HT1080 (cell line): Measurements from ENCODE around the gene EEIG2. TPM values are rescaled to one million over a fixed set of nuclear protein-coding genes. Genes with fewer than 3 reads are reported as not detected.
A peak's percentile ranks its signal among the peaks of the same experiment; 100 is the strongest.
"Not testable (repeated sequence)": the region's sequence is repeated elsewhere in the genome, so short reads cannot be mapped to it uniquely, and the experiment has no call there.

Experiments
- DNase-seq: peaks from one replicate; pipeline ENCODE4 v3.0.0-alpha.2; 2015; ENCODE audit warnings: low read depth
- polyA plus RNA-seq, 2 experiments: library from polyadenylated mRNA; depleted of rRNA; stranded (reverse); fragments of >200 nt; gene quantifications; 2 replicates each; pipeline ENCODE4 v1.2.3, GENCODE V29; 2015
- total RNA-seq: library from RNA; depleted of rRNA; stranded (reverse); fragments of >200 nt; shearing (Covaris generic); gene quantifications from 2 replicates; pipeline ENCODE4 v1.2.3, GENCODE V29; 2014; rRNA removed

The EEIG2 gene
- 7.6 and 7.8 TPM in 2 replicates for total RNA-seq
- 6.8 and 8.1 TPM in 2 replicates for polyA plus RNA-seq (2015; cell fraction: cytosol; rRNA removed)
- polyA plus RNA-seq (2015; cell fraction: nucleus; rRNA removed), result 4.4 and 4.6 TPM in 2 replicates

DNA sequence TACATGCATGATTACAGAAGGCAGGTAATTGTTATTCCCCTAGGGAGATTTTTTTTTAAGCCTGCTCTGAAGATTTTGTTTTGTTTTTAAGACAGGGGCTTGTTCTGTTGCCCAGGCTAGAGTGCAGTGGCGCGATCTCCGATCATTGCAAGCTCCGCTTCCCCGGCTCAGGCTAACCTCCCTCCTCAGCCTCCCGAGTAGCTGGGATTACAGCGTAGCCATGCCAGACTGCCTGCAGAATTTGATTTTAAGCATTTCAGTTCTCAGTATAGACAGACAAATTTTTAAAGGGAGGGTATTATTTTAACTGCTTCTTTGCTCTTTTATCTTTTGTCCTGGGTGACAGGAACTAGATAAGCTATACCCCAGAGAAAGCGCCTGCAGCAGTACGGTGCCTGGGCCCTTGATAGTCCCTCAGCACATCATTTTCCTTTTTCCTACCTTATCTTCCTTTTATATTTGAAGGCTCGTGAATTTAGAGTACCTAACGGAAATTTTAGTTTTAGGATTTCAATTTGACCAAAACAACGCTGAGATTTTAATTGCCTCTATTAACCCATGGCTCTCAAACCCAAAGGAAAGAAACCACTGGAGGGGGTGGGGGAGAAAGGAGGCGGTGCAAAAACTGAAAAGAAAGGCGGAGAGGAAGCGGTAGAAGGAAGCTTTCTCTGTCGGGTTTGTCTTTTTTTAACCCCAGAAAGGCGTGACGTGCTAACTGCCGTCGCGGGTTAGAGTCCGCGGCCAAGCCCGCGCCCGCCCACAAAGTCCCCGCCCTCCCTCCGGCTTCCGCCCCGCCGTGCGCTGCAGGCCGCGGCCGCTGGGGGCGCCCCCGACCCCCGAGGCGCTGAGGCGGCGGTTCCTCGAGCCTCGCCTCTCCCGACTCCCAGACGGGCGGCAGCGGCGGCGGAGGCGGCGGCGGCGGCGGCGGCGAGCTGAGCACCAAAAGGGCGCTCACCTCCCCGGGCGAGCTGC, at the start of gene EEIG2:
TSS of gene EEIG2 (plus strand) at position 886 of the 972 bp plus-strand sequence. CDS start 329 bp downstream, outside the sequence.
- DNase-seq, result peak; percentile 88

DNA sequence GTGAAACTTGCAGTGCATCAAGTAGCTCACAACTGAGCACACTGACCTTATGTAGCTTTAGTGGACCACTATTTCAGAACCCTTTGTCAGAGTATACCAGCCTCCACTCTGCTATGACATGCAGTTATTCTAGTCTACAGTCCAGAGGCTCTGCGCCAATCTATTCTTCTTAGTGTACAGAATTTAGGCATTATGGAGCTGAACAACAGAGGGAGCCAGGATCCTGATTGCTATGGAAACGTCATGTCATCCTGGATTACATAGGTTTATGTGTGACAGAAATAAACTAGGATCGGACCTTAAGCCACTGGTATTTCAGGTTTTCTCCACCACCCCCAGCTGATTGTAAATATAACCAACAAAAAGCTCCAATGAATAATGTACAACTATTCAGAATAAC, 48.1 kb upstream of the EEIG2 start:
- no peak for DNase-seq

DNA sequence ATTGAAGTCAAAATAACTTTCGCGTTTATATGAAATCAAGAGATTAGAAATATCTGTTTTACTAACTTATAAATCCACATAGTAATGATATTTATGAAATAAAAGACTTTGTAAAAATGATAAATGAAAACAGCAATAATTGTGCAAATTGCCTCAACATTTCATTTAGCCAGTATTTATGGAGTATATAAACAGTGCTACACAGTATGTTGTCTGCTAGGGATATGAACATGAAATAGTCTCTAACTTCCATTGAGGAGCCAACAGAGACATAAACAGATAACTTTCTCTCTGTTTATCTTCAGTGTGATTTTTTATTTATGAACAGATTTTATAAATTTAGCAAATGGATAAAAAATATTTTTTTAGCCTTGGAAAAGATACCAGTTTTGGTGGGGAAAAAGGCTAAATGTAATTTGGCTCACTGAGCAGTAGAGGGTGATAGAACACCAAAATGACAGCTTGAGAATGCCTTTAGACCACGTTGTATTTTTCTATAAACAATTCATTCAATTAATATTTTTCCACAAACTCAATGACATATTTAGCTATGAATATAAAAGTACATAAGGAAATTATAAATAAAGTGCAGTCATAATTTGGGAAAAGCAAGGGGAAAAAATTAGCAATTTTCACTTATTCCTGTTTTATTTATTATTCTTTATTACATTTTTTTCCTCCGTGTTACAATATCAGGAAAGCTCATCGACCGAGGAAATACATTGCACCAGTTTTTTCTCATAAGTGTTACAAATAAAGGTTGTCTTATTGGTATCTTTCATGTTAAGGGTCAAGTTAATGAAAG, 47.5 kb upstream of the EEIG2 start:
- peak; percentile 14 for DNase-seq

DNA sequence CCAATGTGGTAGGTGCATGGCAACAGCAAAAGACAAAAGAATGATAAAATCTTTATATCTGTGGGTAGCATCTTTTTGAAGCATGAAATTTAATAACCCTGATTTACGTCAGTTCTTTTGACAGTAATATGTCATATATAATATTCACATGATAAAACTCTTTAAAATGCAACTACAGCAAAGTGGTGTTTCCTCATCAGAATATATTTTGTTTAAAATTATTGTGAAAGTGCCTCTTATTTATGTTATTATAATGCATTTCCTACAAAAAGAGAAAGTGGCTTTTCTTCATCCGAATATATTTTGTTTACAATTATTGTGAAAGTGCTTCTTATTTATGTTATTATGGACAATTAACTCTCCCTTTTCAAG, 46.9 kb upstream of the EEIG2 start:
- no peak for DNase-seq

DNA sequence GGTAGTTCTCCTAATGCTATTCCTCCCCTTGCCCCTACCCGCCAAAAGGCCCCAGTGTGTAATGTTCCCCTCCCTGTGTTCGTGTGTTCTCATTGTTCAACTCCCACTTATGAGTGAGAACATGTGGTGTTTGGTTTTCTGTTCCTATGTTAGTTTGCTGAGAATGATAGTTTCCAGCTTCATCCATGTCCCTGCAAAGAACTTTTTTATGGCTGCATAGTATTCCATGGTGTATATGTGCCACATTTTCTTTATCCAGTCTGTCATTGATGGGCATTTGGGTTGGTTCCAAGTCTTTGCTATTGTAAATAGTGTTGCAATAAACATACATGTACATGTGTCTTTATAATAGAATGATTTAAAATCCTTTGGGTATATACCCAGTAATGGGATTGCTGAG, 46.0 kb upstream of the EEIG2 start:
- DNase-seq, result not testable (repeated sequence)

DNA sequence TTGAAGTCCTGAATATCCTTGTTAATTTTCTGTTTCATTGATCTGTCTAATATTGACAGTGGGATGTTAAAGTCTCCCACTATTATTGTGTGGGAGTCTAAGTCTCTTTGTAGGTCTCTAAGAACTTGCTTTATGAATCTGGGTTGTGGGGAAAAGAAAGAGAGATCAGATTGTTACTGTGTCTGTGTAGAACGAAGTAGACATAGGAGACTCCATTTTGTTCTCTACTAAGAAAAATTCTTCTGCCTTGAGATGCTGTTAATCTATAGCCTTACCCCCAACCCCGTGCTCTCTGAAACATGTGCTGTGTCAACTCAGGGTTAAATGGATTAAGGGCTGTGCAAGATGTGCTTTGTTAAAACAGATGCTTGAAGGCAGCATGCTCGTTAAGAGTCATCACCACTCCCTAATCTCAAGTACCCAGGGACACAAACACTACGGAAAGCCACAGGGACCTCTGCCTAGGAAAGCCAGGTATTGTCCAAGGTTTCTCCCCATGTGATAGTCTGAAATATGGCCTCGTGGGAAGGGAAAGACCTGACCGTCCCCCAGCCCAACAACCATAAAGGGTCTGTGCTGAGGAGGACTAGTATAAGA, 42.5 kb upstream of the EEIG2 start:
- not testable (repeated sequence) for DNase-seq

DNA sequence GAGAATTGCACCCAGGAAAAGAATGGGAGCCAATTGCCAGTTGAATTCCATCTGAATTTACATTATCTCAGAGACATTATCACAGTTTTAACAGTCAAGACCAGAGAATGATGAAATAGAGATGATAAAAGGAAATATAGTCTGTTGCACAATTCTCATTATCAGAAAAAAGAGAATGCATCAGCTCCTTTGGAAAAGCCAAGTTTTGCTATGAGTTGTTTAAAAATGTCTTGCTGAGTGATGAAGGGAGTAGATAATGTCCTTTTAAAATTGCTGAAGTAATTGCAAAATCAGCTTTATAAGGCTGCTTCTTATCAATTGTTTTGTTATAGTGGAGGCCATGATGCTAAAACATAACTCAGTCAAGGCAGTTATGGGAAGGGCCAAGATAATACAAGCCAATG, 37.9 kb upstream of the EEIG2 start:
- no peak for DNase-seq

DNA sequence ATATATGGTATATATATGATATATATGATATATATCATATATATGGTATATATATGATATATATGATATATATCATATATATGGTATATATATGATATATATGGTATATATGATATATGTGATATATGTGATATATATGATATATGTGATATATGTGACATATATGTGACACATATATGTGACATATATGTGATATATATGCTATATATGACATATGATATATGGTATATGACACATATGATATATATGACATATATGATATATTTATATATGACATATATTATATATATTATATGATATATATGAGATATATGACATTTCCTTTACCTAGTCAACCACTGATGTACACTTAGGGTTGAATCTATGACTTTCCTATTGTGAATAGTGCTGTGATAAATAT, 36.1 kb upstream of the EEIG2 start:
- no peak for DNase-seq

DNA sequence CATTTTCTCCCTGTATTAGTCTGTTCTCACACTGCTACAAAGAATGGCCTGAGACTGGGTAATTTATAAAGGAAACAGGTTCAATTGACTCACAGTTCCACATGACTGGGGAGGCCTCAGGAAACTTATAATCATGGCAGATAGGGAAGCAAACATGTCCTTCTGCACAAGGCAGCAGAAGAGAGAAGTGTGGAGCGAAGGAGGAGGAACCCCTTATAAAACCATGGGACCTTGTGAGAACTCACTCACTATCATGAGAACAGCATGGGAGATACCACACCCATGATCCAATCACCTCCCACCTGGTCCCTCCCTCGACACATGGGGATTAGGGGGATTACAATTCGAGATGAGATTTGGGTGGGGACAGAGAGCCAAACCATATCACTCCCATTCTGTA, 35.2 kb upstream of the EEIG2 start:
- DNase-seq, result no peak

DNA sequence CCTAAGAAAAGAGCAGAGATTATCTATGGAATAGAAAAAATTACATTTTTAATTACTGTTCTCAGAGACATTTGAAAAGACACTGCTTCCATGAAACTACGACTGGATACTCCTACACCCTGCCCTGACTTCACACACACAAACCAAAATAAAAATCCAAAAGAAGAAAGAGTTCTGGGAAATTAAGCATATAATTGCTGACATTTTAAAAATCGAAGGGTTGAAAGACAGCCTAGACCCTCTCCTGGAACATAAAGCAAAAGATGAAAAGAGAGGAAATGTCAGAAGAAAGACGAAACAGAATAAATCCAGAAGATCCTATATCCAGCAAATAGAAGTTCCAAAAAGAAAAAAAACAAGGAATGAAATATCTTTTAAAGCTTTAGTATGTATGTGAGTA, 32.8 kb upstream of the EEIG2 start:
- DNase-seq, result no peak

DNA sequence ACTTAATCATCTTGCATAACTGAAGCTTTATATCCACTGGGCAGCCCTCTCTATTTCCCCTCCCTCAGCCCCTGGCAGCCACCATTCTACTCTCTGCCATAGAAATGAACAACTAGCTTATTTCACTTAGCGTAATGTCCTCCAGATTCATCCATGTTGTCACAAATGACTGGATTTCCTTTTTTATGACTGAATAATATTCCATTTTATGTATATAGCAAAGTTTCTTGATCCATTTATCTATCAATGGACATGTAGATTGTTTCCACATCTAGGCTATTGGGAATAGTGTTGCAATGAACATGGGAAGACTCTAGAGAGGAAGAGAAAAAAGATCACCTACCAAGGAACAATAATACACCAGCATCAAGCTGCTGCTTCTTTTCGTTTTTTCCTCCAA, 32.1 kb upstream of the EEIG2 start:
- DNase-seq, result no peak

DNA sequence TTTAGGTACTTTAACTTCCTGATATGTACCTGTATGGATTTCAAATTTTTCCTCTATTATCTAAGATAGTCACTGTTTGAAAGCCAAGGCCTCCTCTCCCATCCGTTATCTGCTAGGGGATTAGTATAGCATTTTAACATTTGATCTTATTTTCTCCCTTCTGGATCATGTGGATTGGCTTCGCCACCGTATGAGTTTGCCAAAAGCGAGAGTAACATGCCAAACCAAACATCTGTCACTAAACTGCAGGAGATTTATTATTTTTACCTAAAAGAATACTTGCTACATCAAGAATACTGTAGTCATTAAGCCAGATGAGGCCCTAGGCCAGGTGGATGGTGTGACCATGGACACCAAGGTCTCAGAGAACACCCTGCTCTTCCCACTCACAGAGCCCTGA, 28.5 kb upstream of the EEIG2 start:
- DNase-seq, result no peak

DNA sequence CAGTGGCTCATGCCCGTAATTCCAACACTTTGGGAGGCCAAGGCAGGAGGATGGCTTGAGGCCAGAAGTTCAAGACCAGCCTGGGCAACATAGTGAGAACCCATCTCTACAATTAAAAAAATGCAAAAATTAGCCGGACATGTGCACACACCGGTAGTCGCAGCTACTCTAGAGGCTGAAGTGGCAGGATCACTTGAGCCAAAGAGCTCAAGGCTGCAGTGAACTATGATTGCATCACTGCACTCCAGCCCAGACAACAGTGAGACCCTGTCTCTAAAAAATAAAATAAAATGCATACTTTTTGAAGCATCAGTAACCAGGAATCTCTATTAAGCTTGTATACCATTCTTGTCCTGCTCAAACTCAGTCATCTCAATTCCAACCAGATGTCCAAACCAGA, 27.2 kb upstream of the EEIG2 start:
- no peak for DNase-seq

DNA sequence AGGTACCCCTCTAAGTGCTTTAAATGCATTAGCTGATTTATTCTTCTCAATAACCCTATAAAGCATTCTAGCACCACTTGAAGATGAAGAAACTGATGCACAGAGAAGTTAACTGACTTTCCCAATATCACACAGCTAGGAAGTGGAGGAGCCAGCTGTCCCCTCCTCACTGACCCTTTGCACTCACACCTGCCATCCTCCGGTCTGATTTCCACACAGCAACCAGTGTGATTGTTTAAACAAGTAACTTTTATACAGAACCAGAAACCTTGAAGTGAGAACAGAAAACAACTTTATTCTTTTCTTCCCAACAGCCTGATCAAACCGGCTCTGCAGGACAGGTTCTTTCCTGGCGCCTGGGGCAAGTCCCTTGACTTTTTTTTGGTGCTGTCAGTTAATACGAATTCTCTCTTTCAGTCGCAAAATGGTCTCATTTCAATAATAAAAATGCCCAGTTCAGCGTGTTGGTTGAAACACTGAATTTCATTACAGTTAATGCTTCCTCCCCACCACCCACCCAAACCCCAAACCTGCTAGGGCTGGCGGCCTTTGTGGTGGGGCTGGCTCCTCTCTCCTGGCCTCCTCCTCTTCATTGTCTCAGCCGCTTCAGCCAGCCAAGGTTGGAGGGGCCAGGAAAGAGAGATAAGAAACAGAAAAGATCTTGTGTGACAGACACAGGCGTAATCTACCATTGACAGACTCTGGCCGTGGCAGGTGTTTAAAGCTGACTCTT, 26.4 kb upstream of the EEIG2 start:
- no peak for DNase-seq

DNA sequence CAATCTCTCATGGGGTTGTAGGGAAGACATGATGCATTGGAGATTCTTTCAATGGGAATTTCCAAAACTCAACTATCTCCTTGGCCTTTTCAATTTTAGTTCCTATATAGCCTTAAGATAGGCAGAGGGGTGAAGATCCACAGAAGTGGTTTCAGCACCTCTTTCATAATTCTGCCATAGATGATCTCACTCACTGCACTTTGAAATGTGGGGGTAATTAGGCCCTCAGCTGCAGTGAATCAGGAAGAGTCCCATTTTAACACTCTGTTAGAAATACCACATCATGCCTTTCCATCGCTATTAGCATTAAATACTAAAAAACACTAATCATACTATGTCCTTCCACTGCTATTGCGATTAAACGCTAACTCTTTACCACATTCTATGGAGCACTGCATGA, 25.1 kb upstream of the EEIG2 start:
- DNase-seq, result no peak

DNA sequence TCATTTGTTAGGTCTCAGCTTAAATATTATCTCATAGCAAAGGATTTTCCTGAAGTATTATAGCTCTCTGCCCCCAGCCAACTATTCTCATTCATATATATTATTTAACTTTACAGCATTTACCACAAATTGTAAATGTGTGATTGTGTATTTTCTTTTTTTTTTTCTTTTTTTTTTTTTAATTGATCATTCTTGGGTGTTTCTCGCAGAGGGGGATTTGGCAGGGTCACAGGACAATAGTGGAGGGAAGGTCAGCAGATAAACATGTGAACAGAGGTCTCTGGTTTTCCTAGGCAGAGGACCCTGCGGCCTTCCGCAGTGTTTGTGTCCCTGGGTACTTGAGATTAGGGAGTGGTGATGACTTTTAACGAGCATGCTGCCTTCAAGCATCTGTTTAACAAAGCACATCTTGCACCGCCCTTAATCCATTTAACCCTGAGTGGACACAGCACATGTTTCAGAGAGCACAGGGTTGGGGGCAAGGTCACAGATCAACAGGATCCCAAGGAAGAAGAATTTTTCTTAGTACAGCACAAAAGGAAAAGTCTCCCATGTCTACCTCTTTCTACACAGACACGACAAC, 24.5 kb upstream of the EEIG2 start:
- not testable (repeated sequence) for DNase-seq

DNA sequence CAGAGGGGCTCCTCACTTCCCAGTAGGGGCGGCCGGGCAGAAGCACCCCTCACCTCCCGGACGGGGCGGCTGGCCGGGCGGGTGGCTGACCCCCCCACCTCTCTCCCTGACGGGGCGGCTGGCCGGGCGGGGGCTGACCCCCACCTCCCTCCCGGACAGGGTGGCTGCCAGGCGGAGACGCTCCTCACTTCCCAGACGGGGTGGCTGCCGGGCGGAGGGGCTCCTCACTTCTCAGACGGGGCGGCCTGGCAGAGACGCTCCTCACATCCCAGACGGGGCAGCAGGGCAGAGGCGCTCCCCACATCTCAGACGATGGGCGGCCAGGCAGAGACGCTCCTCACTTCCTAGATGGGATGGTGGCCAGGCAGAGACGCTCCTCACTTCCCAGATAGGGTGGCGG, 23.9 kb upstream of the EEIG2 start:
- DNase-seq, result not testable (repeated sequence)

DNA sequence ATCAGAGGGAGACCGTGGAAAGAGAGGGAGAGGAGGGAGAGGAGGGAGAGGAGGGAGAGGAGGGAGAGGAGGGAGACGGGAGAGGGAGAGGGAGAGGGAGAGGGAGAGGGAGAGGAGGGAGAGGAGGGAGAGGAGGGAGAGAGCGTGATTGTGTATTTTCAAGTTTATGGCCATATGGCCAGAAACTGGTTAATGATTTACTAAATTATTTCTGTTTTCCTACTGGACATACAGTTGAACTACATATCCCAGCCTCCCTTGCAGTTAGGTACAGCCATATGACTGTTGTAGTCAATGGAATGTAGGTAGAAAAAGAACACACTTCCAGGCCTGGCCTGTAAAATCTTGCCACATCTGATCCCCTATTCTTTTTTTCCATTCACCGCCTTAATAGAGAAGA, 23.1 kb upstream of the EEIG2 start:
- DNase-seq, result not testable (repeated sequence)

DNA sequence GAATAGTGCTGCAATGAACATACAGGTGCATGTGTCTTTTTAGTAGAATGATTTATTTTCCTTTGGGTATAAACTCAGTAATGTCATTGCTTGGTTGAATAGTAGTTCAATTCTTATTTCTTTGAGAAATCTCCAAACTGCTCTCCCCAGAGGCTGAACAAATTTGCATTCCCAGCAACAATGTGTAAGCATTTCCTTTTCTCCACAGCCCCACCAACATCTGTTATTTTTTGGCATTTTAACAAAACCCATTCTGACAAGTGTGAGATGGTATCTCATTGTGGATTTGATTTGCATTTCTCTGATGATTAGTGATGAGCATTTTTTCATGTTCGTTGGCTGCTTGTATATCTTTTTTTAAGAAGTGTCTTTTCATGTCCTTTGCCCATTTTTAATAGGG, 21.9 kb upstream of the EEIG2 start:
- DNase-seq, result no peak

DNA sequence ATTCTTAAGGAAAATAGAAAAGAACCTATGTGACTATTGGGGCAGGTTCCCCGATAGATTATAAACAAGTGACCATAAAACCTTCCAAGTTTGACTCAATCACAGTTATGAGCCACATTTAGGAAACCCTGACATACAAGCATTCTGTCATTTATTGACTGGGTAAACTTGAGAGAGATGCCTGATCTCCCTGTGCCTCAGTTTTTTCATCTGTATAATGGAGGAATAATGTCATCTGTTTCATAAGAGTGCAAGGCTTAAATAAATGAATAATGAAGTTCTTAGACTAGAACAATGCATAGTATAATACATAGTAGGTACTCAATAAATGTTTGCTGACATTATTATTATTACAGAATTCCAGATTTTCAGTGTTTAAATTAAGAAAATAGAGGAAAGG, 18.9 kb upstream of the EEIG2 start:
- DNase-seq, result no peak

DNA sequence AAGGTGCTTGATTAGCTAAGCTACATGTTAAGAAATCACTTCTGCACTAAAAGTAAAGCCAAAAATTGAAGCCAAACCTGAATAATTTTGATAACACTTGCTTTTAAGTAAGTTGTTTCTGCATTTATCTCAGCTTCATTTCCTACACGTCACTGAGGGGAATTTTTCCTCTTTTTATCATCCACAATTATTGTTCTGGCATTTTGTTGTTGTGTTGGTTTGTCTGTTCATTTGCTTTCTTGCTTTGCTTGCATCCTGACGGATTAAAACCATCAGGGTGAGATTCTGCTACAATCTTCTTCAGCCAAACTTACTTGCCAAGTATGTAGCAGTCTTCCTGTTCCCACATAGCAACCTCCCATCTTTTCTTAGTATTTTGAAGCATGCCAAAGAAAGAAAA, 18.0 kb upstream of the EEIG2 start:
- DNase-seq, result no peak
